Activated T-helper 17 cell treated with anti-CD3 and anti-CD28 coated beads, Interleukin-2, amount 50 U/mL, for 72 hours (primary cell): Measurements from ENCODE around the gene IFT88. TPM values are rescaled to one million over a fixed set of nuclear protein-coding genes. Genes with fewer than 3 reads are reported as not detected.

Experiments used
- ATAC-seq: fragments of 150-1000 bp; cut with Tn5 transposase; replicated peaks from 2 replicates; pipeline ENCODE4 v1.10.0; 2021; ENCODE audit warnings: mild to moderate bottlenecking, moderate library complexity
- H3K27ac Mint-ChIP-seq: one replicate; pipeline ENCODE4 v1.8.0; 2022; ENCODE audit warnings: mixed read lengths
- H3K27me3 Mint-ChIP-seq: one replicate; pipeline ENCODE4 v1.8.0; 2022; ENCODE audit warnings: mixed read lengths
- H3K36me3 Mint-ChIP-seq: one replicate; pipeline ENCODE4 v1.8.0; 2022; ENCODE audit warnings: low read depth, mild to moderate bottlenecking, mixed read lengths
- H3K4me1 Mint-ChIP-seq: one replicate; pipeline ENCODE4 v1.8.0; 2022; ENCODE audit warnings: mixed read lengths
- H3K4me3 Mint-ChIP-seq: one replicate; pipeline ENCODE4 v1.8.0; 2022; ENCODE audit warnings: mild to moderate bottlenecking, mixed read lengths
- H3K9me3 Mint-ChIP-seq: one replicate; pipeline ENCODE4 v1.8.0; 2022; ENCODE audit warnings: mixed read lengths
- total RNA-seq, 2 donors: library from RNA; stranded (reverse); gene quantifications; one replicate each; pipeline ENCODE4 v1.2.3, GENCODE V29; 2022

IFT88 gene
- total RNA-seq, 2 donors from 2014 or later = 2.5 to 5.7 TPM

DNA sequence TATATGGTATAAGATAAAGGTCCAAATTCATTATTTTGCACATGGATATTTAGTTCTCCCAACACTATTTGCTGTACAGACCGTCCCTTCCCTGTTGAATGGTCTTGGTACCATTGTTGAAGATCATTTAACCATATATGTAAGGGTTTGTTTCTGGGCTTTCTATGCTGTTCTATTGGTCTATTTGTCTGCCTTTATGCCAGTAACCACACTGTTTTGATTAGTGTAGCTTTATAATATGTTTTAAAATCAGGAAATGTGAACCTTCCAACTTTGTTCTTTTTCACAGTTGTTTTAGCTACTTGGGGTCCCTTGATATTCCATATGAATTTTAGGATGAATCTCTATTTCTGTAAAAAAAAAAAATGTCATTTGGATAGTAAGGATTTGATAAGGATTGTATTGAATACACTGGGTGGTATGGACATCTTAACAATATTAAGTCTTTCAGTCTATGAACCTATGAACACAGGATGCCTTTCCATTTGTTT, 16.9 kb downstream of the IFT88 start:
- H3K36me3 Mint-ChIP-seq = peaks cover 43% of the 10 kb centered on the region
- no peaks in the 10 kb centered on the region for H3K27me3 Mint-ChIP-seq
- no peak for ATAC-seq
- no peak overlapping the region for H3K4me3 Mint-ChIP-seq
- H3K27ac Mint-ChIP-seq = no peak overlapping the region
- no peaks in the 10 kb centered on the region for H3K4me1 Mint-ChIP-seq
- H3K9me3 Mint-ChIP-seq = no peaks in the 10 kb centered on the region

DNA sequence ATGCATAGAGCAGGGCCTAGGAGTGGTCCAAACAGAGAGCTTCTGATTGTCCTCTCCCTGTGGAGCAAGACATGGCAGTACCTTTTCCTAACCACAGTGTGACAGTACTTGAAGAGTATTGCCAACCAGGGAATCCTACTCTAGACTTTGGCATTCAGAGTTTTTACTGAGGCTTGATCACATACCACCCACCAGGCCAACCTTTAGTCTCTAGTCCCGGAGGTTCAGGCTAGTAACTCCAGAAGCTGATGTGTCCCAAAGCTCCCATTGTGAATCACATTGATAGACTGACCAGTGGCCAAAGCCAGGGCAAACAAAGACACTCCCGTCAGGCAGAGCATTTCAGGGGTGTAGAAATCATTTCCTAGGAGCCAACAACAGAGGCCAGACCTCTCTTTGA, 18.4 kb downstream of the IFT88 start:
- Mint-ChIP-seq H3K27me3 (no peaks in the 10 kb centered on the region), H3K9me3 (no peaks in the 10 kb centered on the region), H3K4me3 (no peak overlapping the region), H3K36me3 (peaks cover 33% of the 10 kb centered on the region), H3K27ac (no peak overlapping the region), H3K4me1 (no peaks in the 10 kb centered on the region)
- no peak for ATAC-seq

DNA sequence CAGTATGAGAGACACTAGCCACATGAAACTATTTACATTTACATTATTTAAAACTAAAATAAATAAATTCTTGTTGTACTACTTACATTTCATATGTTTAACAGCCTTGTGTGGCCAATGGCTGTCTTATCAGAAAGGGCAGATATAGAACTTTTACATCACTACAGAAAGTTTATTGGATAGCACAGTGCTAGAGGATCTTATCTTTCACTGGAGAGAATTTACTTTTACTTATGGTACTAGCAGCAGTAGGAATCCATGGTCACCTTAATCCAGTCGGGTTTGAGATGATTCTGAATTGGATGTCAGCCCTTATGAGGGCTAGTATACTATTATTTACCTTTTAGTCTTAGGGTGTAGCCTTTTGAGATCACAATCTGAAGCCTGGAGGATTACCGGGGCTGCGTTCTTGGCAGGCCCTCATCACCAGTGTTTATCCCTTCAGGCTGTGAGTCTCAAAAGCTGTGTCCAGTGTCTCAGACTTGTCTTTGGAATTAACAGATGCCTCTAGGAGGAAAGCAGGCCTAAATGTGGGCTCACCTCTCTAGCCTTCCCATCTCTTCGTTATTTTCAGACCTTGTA, 21.7 kb downstream of the IFT88 start:
- Mint-ChIP-seq H3K36me3 (peaks cover 13% of the 10 kb centered on the region), H3K9me3 (no peaks in the 10 kb centered on the region), H3K4me1 (no peaks in the 10 kb centered on the region), H3K27me3 (no peaks in the 10 kb centered on the region), H3K27ac (no peak overlapping the region), H3K4me3 (no peak overlapping the region)
- no peak for ATAC-seq

DNA sequence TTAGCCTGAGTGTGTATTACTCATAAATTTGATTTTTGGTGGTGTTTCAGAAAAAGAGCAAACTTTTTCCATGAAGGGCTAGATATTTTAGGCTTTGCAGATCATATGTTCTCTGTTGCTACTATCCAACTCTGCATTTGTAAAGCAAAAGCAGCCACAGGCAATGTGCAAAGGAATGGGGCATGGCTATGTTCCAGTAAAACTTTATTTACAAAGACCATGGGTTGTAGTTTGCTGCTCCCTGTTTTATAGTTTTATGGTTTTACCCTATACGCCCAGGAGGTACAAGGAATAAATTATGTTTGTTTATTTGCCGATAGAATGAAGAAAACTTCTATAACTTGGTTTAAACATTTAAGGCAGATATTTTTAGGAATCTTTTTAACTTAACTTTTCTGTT, 23.6 kb downstream of the IFT88 start:
- H3K27me3 Mint-ChIP-seq = no peaks in the 10 kb centered on the region
- no peak overlapping the region for H3K27ac Mint-ChIP-seq
- no peak overlapping the region for H3K4me3 Mint-ChIP-seq
- no peaks in the 10 kb centered on the region for H3K9me3 Mint-ChIP-seq
- ATAC-seq = no peak
- H3K36me3 Mint-ChIP-seq = peaks cover 3% of the 10 kb centered on the region
- no peaks in the 10 kb centered on the region for H3K4me1 Mint-ChIP-seq

DNA sequence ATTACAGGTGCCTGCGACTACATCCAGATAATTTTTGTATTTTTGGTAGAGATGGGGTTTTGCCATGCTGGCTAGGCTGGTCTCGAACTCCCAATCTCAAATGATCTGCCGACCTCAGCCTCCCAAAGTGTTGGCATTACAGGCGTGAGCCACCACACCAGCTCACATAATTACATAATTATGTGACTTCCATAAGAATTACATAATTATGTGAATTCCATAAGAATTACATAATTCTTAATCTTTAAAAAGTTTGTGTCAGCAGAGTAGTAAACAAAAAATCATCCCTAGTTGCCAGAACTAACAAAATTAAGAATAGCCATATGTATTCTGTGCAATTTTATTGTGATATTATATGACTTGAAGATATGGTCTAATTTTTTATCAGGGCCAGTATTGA, 25.6 kb downstream of the IFT88 start:
- Mint-ChIP-seq H3K4me1 (no peaks in the 10 kb centered on the region), H3K36me3 (peaks cover 11% of the 10 kb centered on the region), H3K27ac (no peak overlapping the region), H3K9me3 (no peaks in the 10 kb centered on the region), H3K27me3 (no peaks in the 10 kb centered on the region), H3K4me3 (no peak overlapping the region)
- ATAC-seq = no peak

DNA sequence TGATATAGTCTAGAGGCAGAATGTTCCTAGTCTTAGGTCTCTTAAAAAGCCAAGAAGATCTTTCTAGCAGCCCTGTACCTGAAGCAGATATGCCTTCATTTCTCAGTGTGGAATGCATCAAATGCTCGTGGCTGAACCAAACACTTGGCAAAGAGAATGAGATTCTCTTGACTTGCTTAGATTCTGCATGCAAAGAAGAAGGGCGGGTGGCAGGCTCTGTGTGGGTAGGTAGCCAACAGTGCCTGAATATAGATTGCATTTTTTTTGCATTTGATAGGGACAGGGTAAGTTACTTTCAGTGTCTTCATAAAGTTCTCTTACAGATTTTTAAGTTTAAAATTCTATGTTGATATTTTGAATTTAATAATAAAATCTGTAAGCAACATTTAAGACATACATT, 27.3 kb downstream of the IFT88 start:
- H3K4me1 Mint-ChIP-seq = no peaks in the 10 kb centered on the region
- peaks cover 11% of the 10 kb centered on the region for H3K36me3 Mint-ChIP-seq
- no peak overlapping the region for H3K27ac Mint-ChIP-seq

DNA sequence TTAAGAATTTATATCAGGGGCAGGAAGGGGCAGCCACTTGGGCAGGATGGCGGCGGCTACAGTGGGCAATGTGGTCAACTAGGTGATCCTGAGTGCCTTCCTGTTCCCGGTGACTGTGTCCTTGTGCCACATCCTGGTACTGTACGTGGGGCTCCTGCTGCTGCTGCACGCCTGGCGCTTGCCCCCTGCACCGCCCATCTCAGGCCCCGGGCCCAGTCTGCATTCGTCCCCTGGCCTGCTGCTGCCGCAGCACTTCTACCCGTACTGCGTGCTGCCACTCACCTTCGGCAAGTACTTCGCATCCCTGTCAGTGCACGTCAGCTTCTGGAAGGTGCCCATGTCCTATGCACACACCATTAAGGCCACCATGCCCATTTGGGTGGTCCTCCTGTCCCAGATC, 40.1 kb downstream of the IFT88 start:
- Mint-ChIP-seq H3K4me3 (no peak overlapping the region), H3K27me3 (no peaks in the 10 kb centered on the region), H3K27ac (no peak overlapping the region), H3K4me1 (no peaks in the 10 kb centered on the region), H3K9me3 (no peaks in the 10 kb centered on the region), H3K36me3 (peaks cover 7% of the 10 kb centered on the region)
- no peak for ATAC-seq

More for the DNA sequence above, 27.3 kb downstream of the IFT88 start:
- ATAC-seq = no peak
- no peaks in the 10 kb centered on the region for H3K27me3 Mint-ChIP-seq
- no peak overlapping the region for H3K4me3 Mint-ChIP-seq
- H3K9me3 Mint-ChIP-seq = no peaks in the 10 kb centered on the region

DNA sequence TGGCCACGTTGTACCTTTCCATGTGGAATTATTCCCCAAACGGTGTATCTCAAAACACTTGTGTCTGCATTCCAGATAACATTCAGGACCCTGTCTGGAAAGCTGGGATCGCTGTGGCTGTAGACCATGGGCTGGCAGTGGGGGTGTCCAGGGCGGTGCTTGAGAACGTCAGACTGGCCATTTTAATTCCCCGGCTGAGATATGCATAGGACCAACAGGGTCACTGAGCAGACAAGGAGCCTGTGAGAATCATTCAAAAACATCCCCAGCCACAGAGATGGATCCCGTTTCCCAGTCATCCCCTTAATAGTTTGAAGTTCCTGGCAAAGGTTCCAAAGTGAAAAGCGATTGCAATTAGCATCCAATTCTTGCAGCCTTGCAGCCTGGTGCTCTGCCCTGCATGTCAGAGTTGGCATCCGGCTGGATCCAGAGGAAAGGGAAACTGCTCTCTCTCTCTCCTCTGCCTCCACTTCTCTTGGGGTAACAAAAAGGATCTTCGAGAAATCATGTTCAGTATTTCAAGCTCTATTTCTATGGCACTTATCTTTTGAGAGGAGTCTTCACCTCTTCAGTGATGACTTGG, 41.6 kb downstream of the IFT88 start:
- Mint-ChIP-seq H3K27me3 (no peaks in the 10 kb centered on the region), H3K4me3 (no peak overlapping the region), H3K27ac (no peak overlapping the region), H3K4me1 (no peaks in the 10 kb centered on the region), H3K9me3 (no peaks in the 10 kb centered on the region), H3K36me3 (peaks cover 7% of the 10 kb centered on the region)
- no peak for ATAC-seq

DNA sequence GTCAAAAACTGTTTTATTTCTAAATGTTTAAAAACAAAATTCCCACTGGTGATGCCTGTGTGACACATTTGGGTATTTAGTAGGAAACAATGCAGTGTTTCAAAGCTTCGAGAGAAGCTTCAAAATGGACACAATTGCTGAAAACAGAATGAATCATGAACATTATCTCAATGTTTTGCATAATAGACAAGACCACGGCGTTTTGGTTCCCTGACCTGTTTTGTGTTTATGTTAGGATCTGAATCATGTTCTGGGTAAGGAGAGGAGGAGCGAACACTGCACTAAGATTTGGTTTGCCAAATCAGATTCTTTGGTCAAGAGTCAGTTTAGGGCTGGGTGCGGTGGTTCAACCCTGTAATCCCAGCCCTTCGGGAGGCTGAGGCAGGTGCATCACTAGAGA, 42.2 kb downstream of the IFT88 start:
- H3K27me3 Mint-ChIP-seq = no peaks in the 10 kb centered on the region
- no peak for ATAC-seq
- H3K9me3 Mint-ChIP-seq = no peaks in the 10 kb centered on the region
- peaks cover 7% of the 10 kb centered on the region for H3K36me3 Mint-ChIP-seq
- H3K27ac Mint-ChIP-seq = no peak overlapping the region
- no peaks in the 10 kb centered on the region for H3K4me1 Mint-ChIP-seq
- no peak overlapping the region for H3K4me3 Mint-ChIP-seq

DNA sequence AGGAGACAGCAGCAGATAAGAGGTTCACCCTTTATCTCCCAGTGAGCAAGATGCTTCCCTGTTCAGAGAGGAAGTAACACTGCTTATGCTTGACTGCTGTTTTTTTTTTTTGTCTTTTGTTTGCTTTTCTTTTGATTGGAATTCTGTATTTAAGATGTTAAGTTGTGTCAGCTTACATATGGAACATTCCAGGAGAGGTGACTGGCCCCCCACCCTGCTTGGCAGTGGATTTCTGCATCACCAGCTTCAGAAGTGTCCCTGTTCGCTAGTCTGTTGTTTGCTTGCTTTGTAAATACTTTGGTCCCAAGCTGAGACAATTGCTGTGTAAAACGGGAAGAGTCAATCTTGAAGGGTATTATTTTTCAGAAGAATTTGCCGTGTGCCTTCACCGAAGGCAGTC, 43.0 kb downstream of the IFT88 start:
- H3K4me3 Mint-ChIP-seq = no peak overlapping the region
- peaks cover 7% of the 10 kb centered on the region for H3K36me3 Mint-ChIP-seq
- no peaks in the 10 kb centered on the region for H3K9me3 Mint-ChIP-seq
- H3K27ac Mint-ChIP-seq = no peak overlapping the region
- H3K27me3 Mint-ChIP-seq = no peaks in the 10 kb centered on the region
- H3K4me1 Mint-ChIP-seq = no peaks in the 10 kb centered on the region
- no peak for ATAC-seq

DNA sequence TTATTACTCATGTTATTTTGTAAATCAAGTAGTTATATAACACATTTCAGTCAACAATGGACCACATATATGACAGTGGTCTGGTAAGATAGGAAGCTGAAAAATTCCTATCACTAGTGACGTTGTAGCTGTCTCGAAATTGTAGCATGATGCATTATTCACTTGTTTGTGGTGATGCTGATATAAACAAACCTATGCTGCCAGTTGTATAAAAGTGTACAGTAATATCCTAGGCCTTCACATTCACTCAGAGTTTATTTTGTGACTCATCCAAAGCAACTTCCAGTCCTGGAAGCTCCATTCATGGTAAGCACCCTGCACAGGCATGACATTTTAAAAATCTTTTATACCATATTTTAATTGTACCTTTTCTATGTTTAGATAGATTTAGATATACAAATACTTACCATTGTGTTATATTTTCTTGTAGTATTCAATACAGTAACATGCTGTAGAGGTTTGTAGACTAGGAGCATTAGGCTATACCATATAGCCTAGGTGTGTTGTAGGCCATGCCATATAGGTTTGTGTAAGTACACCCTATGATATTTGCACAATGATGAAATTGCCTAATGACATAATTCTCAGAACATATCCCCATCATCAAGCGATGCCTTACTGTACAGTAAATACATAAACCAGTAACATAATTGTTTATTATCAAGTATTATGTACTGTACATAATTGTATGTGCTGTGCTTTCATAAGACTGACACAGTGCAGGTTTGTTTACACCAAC, 49.3 kb downstream of the IFT88 start:
- ATAC-seq = no peak
- no peaks in the 10 kb centered on the region for H3K9me3 Mint-ChIP-seq
- no peak overlapping the region for H3K4me3 Mint-ChIP-seq
- H3K4me1 Mint-ChIP-seq = no peaks in the 10 kb centered on the region
- no peaks in the 10 kb centered on the region for H3K27me3 Mint-ChIP-seq
- H3K27ac Mint-ChIP-seq = no peak overlapping the region
- H3K36me3 Mint-ChIP-seq = no peaks in the 10 kb centered on the region

DNA sequence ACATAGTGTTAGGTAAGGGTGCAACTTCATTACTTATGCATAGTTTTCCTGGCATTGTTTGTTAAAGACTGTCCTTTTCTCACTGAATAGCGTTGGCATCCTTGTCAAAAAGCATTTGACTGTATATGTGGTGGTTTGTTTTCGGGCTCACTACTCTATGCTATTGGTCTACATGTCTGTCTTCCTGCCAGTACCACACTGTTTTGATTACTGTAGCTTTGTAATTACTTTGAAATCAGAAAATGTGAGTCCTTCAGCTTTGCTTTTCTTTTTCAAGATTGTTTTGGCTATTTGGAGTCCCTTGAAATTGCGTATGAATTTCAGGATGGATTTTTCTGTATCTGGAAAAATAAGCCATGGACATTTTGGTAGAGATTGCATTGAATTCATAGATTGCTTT, 56.0 kb downstream of the IFT88 start:
- Mint-ChIP-seq H3K4me3 (no peak overlapping the region), H3K36me3 (peaks cover 22% of the 10 kb centered on the region), H3K27me3 (no peaks in the 10 kb centered on the region), H3K9me3 (no peaks in the 10 kb centered on the region), H3K4me1 (no peaks in the 10 kb centered on the region), H3K27ac (no peak overlapping the region)
- no peak for ATAC-seq

DNA sequence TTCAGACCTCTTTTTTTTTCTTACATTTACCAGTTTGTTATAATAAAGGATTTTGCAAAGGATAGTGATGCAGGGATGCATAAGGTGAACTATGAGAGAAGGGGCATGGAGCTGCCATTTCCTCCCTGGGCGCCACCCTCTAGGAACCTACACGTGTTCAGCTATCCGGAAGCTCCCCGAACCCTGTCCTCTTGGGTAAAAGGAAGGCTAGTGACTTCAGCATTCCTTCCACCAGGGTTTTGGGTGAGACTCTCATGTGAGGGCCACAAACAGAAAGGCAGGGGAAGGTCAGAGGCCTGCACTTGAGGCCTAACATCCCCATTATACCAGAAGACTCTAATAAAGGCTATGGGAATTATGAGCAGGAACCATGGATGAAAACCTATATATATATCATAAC, 57.3 kb downstream of the IFT88 start:
- H3K4me1 Mint-ChIP-seq = no peaks in the 10 kb centered on the region
- no peaks in the 10 kb centered on the region for H3K27me3 Mint-ChIP-seq
- peaks cover 22% of the 10 kb centered on the region for H3K36me3 Mint-ChIP-seq
- no peak overlapping the region for H3K4me3 Mint-ChIP-seq
- no peak for ATAC-seq
- H3K27ac Mint-ChIP-seq = no peak overlapping the region
- no peaks in the 10 kb centered on the region for H3K9me3 Mint-ChIP-seq

DNA sequence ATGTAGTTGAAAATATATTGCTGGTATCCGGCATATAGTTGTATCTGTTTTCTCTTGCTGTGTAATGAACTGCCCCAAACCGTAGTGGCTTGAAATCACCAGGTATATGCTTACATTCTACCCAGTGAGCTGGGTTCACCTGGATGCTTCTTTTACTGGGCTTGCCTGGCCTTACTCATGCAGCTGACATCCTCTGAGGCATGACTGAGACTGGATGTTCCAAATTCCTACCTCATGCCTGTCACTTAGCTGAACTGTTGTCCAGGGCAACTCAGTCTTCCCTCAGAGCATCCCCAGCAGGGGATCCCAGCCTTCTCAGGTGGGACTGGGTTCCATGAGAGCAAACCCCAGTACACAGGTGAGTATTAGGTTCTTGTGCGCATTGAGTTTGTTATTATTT, 66.8 kb downstream of the IFT88 start:
- Mint-ChIP-seq H3K27me3 (no peaks in the 10 kb centered on the region), H3K4me1 (no peaks in the 10 kb centered on the region), H3K9me3 (no peaks in the 10 kb centered on the region), H3K36me3 (no peaks in the 10 kb centered on the region), H3K27ac (no peak overlapping the region), H3K4me3 (no peak overlapping the region)
- no peak for ATAC-seq

DNA sequence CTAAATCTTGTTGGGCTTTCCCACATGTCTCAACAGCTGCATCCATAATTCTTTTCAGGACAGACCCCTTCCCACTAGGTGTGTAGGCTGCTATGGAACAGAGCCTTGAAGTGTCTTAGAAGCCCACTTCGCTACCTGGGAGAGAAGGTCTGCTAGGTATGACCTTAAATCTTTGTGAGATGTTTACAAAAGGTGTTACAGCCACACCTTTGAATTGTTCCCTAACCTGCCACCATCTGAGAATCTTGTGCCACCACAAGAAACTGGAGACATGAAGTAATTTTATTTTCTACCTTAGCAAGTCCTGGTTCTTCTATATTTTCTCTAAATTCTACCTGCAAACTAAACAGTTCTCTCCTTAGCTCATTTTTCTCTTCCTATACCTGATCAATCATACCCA, 69.1 kb downstream of the IFT88 start:
- no peak overlapping the region for H3K4me3 Mint-ChIP-seq

More for the DNA sequence above, 69.1 kb downstream of the IFT88 start:
- no peak for ATAC-seq
- Mint-ChIP-seq H3K9me3 (no peaks in the 10 kb centered on the region), H3K27ac (peak overlapping the region; percentile 8), H3K4me1 (no peaks in the 10 kb centered on the region), H3K36me3 (no peaks in the 10 kb centered on the region), H3K27me3 (no peaks in the 10 kb centered on the region)
